KMS-11 (cell line): ENCODE results near the gene SNX1.

Experiments used
- H2AFZ ChIP-seq: fragments of 200-600 bp; sonication (generic); 2 replicates; pipeline ENCODE4 v1.6.1; 2016; ENCODE audit warnings: antibody characterized with exemption, mixed run types, low read depth
- H3K27ac ChIP-seq: fragments of 200-600 bp; sonication (generic); 2 replicates; pipeline ENCODE4 v1.6.1; 2016; ENCODE audit warnings: mild to moderate bottlenecking, mixed run types
- H3K27me3 ChIP-seq: fragments of 200-600 bp; sonication (generic); 2 replicates; pipeline ENCODE4 v1.6.1; 2017; ENCODE audit warnings: mild to moderate bottlenecking, low read depth, mixed run types, moderate library complexity; ENCODE audit not compliant: insufficient read depth
- H3K36me3 ChIP-seq: fragments of 200-600 bp; sonication (generic); 2 replicates; pipeline ENCODE4 v1.6.1; 2017; ENCODE audit warnings: mild to moderate bottlenecking, mixed run types; ENCODE audit not compliant: insufficient read depth
- H3K4me1 ChIP-seq: fragments of 200-600 bp; sonication (generic); 2 replicates; pipeline ENCODE4 v1.6.1; 2016; ENCODE audit warnings: mild to moderate bottlenecking, low read depth, mixed run types; ENCODE audit not compliant: poor library complexity, severe bottlenecking
- H3K4me2 ChIP-seq: fragments of 200-600 bp; sonication (generic); 2 replicates; pipeline ENCODE4 v1.7.0; 2016; ENCODE audit warnings: mild to moderate bottlenecking, mixed run types
- H3K4me3 ChIP-seq: fragments of 200-600 bp; sonication (generic); IDR thresholded peaks from 2 replicates; pipeline ENCODE4 v1.6.1; 2017; ENCODE audit warnings: low read depth, low read length, mixed read lengths; ENCODE audit not compliant: insufficient read depth
- H3K79me2 ChIP-seq: fragments of 200-600 bp; sonication (generic); 2 replicates; pipeline ENCODE4 v1.6.1; 2016; ENCODE audit warnings: low read depth, mixed run types; ENCODE audit not compliant: insufficient read depth
- H3K9ac ChIP-seq: fragments of 200-600 bp; sonication (generic); 2 replicates; pipeline ENCODE4 v1.6.1; 2016; ENCODE audit warnings: mild to moderate bottlenecking, mixed run types
- H4K20me1 ChIP-seq: fragments of 200-600 bp; sonication (generic); 2 replicates; pipeline ENCODE4 v1.6.1; 2016; ENCODE audit warnings: mild to moderate bottlenecking, mixed run types; ENCODE audit not compliant: insufficient read depth
- CTCF ChIP-seq: fragments of 200-600 bp; sonication (generic); conservative IDR thresholded peaks from 2 replicates; pipeline ENCODE4 v1.6.1; 2017; ENCODE audit warnings: low read depth, mild to moderate bottlenecking, antibody characterized with exemption, low read length, moderate library complexity, mixed read lengths

The SNX1 gene

GRCh38 chr15:64095795-64096667 lies at the start of gene SNX1:
Gene SNX1 (plus strand): TSS chr15:64095982. CDS start chr15:64096014, 32 bp downstream.
- Histone ChIP-seq H3K4me3 (no peak within 1 kb of the TSS), H2AFZ (peak within 1 kb of the TSS; percentile 59), H3K9ac (peak within 1 kb of the TSS; percentile 71; the same call in 1 of the 2 replicates)

GRCh38 chr15:64046421-64047153 lies 49.2 kb upstream of the SNX1 start, which contains the start of gene DAPK2:
Gene DAPK2 (minus strand): TSS chr15:64046485. CDS start chr15:64040261, 6,224 bp downstream.
- no peak within 1 kb of the TSS for H3K27ac ChIP-seq
- H3K4me1 ChIP-seq = peaks cover 4% of the 10 kb centered on the region
- no peak within 1 kb of the TSS for H3K4me3 ChIP-seq
- no peaks in the 10 kb centered on the region for H3K36me3 ChIP-seq
- TF ChIP-seq CTCF = peak; percentile 69
- no peaks in the 10 kb centered on the region for H3K79me2 ChIP-seq
- H3K4me2 ChIP-seq = peak within 1 kb of the TSS; percentile 66; the same call in 1 of the 2 replicates
- H4K20me1 ChIP-seq = no peaks in the 10 kb centered on the region
- no peaks in the 10 kb centered on the region for H3K27me3 ChIP-seq
- H3K9ac ChIP-seq = no peak within 1 kb of the TSS
- H2AFZ ChIP-seq = peak within 1 kb of the TSS; percentile 82

More at GRCh38 chr15:64095795-64096667, at the start of gene SNX1:
- Histone ChIP-seq H3K27ac (peak within 1 kb of the TSS; percentile 30; the same call in 1 of the 2 replicates), H3K4me2 (peak within 1 kb of the TSS; percentile 93), H3K36me3 (no peaks in the 10 kb centered on the region), H4K20me1 (no peaks in the 10 kb centered on the region), H3K27me3 (no peaks in the 10 kb centered on the region), H3K79me2 (peaks cover 58% of the 10 kb centered on the region; the same call in 1 of the 2 replicates), H3K4me1 (peaks cover 36% of the 10 kb centered on the region)
- no peak for TF ChIP-seq CTCF

- no peak overlapping the region for H3K9ac ChIP-seq
- H3K27me3 ChIP-seq = no peaks in the 10 kb centered on the region
- no peak for TF ChIP-seq CTCF
- no peak overlapping the region for H3K4me2 ChIP-seq
- no peaks in the 10 kb centered on the region for H3K79me2 ChIP-seq
- H4K20me1 ChIP-seq = no peaks in the 10 kb centered on the region
- no peak overlapping the region for H3K27ac ChIP-seq
- no peaks in the 10 kb centered on the region for H3K36me3 ChIP-seq
- H2AFZ ChIP-seq = no peak overlapping the region
- peaks cover 4% of the 10 kb centered on the region for H3K4me1 ChIP-seq
- H3K4me3 ChIP-seq = no peak overlapping the region
Observed at GRCh38 chr15:64048781-64049460, 46.9 kb upstream of the SNX1 start.

GRCh38 chr15:64050281-64051092 lies 45.3 kb upstream of the SNX1 start:
- Histone ChIP-seq H3K27ac (no peak overlapping the region), H3K36me3 (no peaks in the 10 kb centered on the region), H2AFZ (no peak overlapping the region), H4K20me1 (no peaks in the 10 kb centered on the region), H3K4me2 (no peak overlapping the region), H3K79me2 (no peaks in the 10 kb centered on the region), H3K4me1 (peaks cover 4% of the 10 kb centered on the region), H3K27me3 (no peaks in the 10 kb centered on the region), H3K4me3 (no peak overlapping the region), H3K9ac (no peak overlapping the region)
- no peak for TF ChIP-seq CTCF
